K562 (cell line): ENCODE data around the gene WDR91. TPM values are rescaled to one million over a fixed set of nuclear protein-coding genes. Genes with fewer than 3 reads are reported as not detected.

Source experiments
- ATAC-seq: fragments of 200-7000 bp; cut with Tn5 transposase; 3 replicates; pipeline ENCODE4 v1.9.1; 2020; ENCODE audit warnings: moderate library complexity
- BruUV-seq: library from RNA; stranded (reverse); fragments of 400-500 nt; replicated peaks from 2 replicates; lab custom pipeline; 2021; lab: Mats Ljungman, UMichigan
- CTCF ChIA-PET: fragments of 300-600 bp; formaldehyde crosslinking; extraction: SDS; loops from one replicate; lab custom pipeline; 2021; ENCODE audit warnings: low intra/inter-chr PET ratio; lab: Yijun Ruan, JAX
- POLR2A ChIA-PET: fragments of 300-600, 350-650 bp; sonication (Branson Sonifier 250); formaldehyde crosslinking; extraction: SDS; loops from one replicate; lab custom pipeline; 2021; ENCODE audit warnings: antibody characterized with exemption, inconsistent platforms; lab: Yijun Ruan, JAX
- DNase-seq, 4 experiments: peaks; one replicate each; pipeline versions ENCODE4 v3.0.0 to v3.0.0-alpha.2; 2011 to 2018; ENCODE audit warnings: low spot score in 3 of 4, mixed read lengths in 3 of 4; ENCODE audit errors: extremely low read depth in 1 of 4
- FAIRE-seq: peaks from 2 replicates; lab custom pipeline; 2011; peaks lifted over from hg19 to GRCh38; lab: Jason Lieb, UNC
- H2AFZ ChIP-seq: 2 replicates; pipeline ENCODE4 v1.6.0; 2011; ENCODE audit warnings: low read depth, low read length, control low read depth, inconsistent platforms
- H3K27ac ChIP-seq: fragments of 200-600 bp; 3 replicates; pipeline ENCODE4 v1.8.0; 2011; ENCODE audit warnings: low read depth, mild to moderate bottlenecking, control low read depth, inconsistent platforms, low read length, moderate library complexity, mixed read lengths; ENCODE audit errors: extremely low read depth
- H3K27me3 ChIP-seq, 2 experiments: fragments of 300-600 bp in 1 of 2; 2 replicates in 1 of 2; 3 replicates in 1 of 2; pipeline versions ENCODE4 v1.6.0 to v1.8.0; 2011; ENCODE audit warnings: inconsistent platforms in 2 of 2, low read length in 2 of 2, mild to moderate bottlenecking in 1 of 2, mixed read lengths in 1 of 2, moderate library complexity in 1 of 2; ENCODE audit not compliant: control insufficient read depth in 2 of 2, insufficient read depth in 2 of 2
- H3K36me3 ChIP-seq: fragments of 300-600 bp; 3 replicates; pipeline ENCODE4 v1.8.0; 2011; ENCODE audit warnings: mild to moderate bottlenecking, low read length, inconsistent platforms; ENCODE audit not compliant: control insufficient read depth, insufficient read depth
- H3K4me1 ChIP-seq, 2 experiments: fragments of 200-600 bp in 1 of 2; replicated peaks in 1 of 2; 2 replicates in 1 of 2; 3 replicates in 1 of 2; pipeline versions ENCODE4 v1.5.1 to v1.8.0; 2011; ENCODE audit warnings: inconsistent platforms in 2 of 2, low read length in 2 of 2, mild to moderate bottlenecking in 1 of 2, mixed read lengths in 1 of 2, moderate library complexity in 1 of 2; ENCODE audit not compliant: control insufficient read depth in 2 of 2, insufficient read depth in 2 of 2
- H3K4me2 ChIP-seq: 2 replicates; pipeline ENCODE4 v1.6.1; 2011; ENCODE audit warnings: low read length, control low read depth, inconsistent platforms, mixed read lengths; ENCODE audit not compliant: insufficient read depth
- H3K4me3 ChIP-seq: fragments of 200-600 bp; sonication (generic), shearing (Covaris generic); 2 replicates; pipeline ENCODE4 v1.5.1; 2016; ENCODE audit warnings: control low read depth, inconsistent platforms
- H3K79me2 ChIP-seq: fragments of 200-600 bp; 3 replicates; pipeline ENCODE4 v1.8.0; 2011; ENCODE audit warnings: low read length, inconsistent platforms; ENCODE audit not compliant: control insufficient read depth, insufficient read depth
- H3K9ac ChIP-seq, 2 experiments: 2 replicates each; pipeline versions ENCODE4 v1.6.0 to v1.6.1; 2011; ENCODE audit warnings: low read depth in 2 of 2, low read length in 2 of 2, control low read depth in 1 of 2, inconsistent platforms in 1 of 2, mild to moderate bottlenecking in 1 of 2, mixed read lengths in 1 of 2; ENCODE audit not compliant: insufficient read depth in 1 of 2
- H3K9me1 ChIP-seq: one replicate; pipeline ENCODE4 v1.6.0; 2011; ENCODE audit warnings: inconsistent platforms, mild to moderate bottlenecking, low read length, moderate library complexity; ENCODE audit not compliant: control insufficient read depth, insufficient read depth
- H3K9me3 ChIP-seq: replicated peaks from 2 replicates; pipeline ENCODE4 v1.5.1; 2011; ENCODE audit warnings: low read depth, low read length, inconsistent platforms; ENCODE audit not compliant: control insufficient read depth, insufficient read depth
- H4K20me1 ChIP-seq: replicated peaks from 2 replicates; pipeline ENCODE4 v1.6.1; 2011; ENCODE audit warnings: low read length, inconsistent platforms, mixed read lengths; ENCODE audit not compliant: control insufficient read depth, insufficient read depth
- FOXP1 ChIP-seq: sonication (generic); formaldehyde crosslinking; IDR thresholded peaks from 2 replicates; pipeline ENCODE4 v1.8.0; 2022; ENCODE audit warnings: mild to moderate bottlenecking, missing genetic modification reagents
- MGA ChIP-seq: fragments of 450-650 bp; IDR thresholded peaks from 2 replicates; pipeline ENCODE4 v1.6.1; 2016; ENCODE audit warnings: mild to moderate bottlenecking, moderate library complexity
- MYC ChIP-seq, 2 experiments: fragments of 250-450 bp in 1 of 2; sonication (Bioruptor Pico) in 1 of 2; IDR thresholded peaks; 2 replicates each; pipeline versions ENCODE4 v1.5.1 to v1.6.1; 2012 to 2021; ENCODE audit warnings: low read depth in 2 of 2, borderline replicate concordance in 1 of 2, improper control_type of control experiment in 1 of 2, low read length in 1 of 2, mild to moderate bottlenecking in 1 of 2, moderate library complexity in 1 of 2
- SAFB ChIP-seq: fragments of 200-400 bp; formaldehyde crosslinking; IDR thresholded peaks from 2 replicates; pipeline ENCODE4 v1.6.1; 2017; ENCODE audit warnings: low read depth, low read length, borderline replicate concordance
- THAP7 ChIP-seq: fragments of 250-450 bp; sonication (Bioruptor Pico); IDR thresholded peaks from 2 replicates; pipeline ENCODE4 v1.5.0; 2021
- TRIM28 ChIP-seq: fragments of 450-650 bp; IDR thresholded peaks from 2 replicates; pipeline ENCODE4 v1.6.1; 2017
- ZBTB34 ChIP-seq: fragments of 250-450 bp; sonication (Bioruptor Pico); IDR thresholded peaks from 2 replicates; pipeline ENCODE4 v1.8.0; 2021; ENCODE audit warnings: mild to moderate bottlenecking, moderate library complexity
- WGBS: fragments of 100-300 bp; shearing (Covaris generic); methylation state at CpG from one replicate; pipeline ENCODE4 v1.1.6; 2016; ENCODE audit warnings: low coverage, mixed read lengths; ENCODE audit not compliant: insufficient coverage; ENCODE audit errors: missing lambda C conversion rate; 5-methylcytosine and 5-hydroxymethylcytosine counted together
- in situ Hi-C: fragments of 300-500 bp; cut with MboI; formaldehyde crosslinking; loops from 4 replicates; pipeline ENCODE4 v1.15.0; 2018; ENCODE audit warnings: inconsistent platforms, mixed read lengths
- intact Hi-C: fragments of 100-400 bp; cut with micrococcal nuclease; formaldehyde crosslinking; loops from 2 replicates; pipeline ENCODE4 v1.14.2; 2022
- polyA plus RNA-seq, 8 experiments: library from polyadenylated mRNA; depleted of rRNA in 4 of 8; stranded (reverse) in 5 of 8; unstranded in 3 of 8; fragments of >200 nt; fragmentation: Nextera tagmentation in 2 of 8; fragmentation: Illumina TruSeq in 1 of 8; extraction: Ambion mirVana in 2 of 8; extraction: Trizol in 1 of 8; gene quantifications; 2 replicates each; pipeline versions ENCODE4 v1.2.1 to v1.2.3, GENCODE V29; 2011 to 2014; ENCODE audit warnings: inconsistent platforms in 1 of 8, missing spikeins in 1 of 8
- total RNA-seq, 7 experiments: library from RNA; depleted of rRNA in 6 of 7; stranded (reverse); fragments of >200 nt in 6 of 7; fragmentation: Illumina TruSeq in 2 of 7; extraction: Trizol in 2 of 7; gene quantifications; 2 replicates each; pipeline versions ENCODE4 v1.2.1 to v1.2.3, GENCODE V29; 2011 to 2021; ENCODE audit warnings: low replicate concordance in 1 of 7

Gene WDR91
- total and polyA plus RNA-seq, 9 of the 15 experiments (the other 6 are each of a cell fraction or from before 2014, with no cell fraction given) = 1.9 to 18.2 (median 9.8) TPM

- in situ Hi-C loops (no loop called here), intact Hi-C loops (no loop called here)
- BruUV-seq = no TSS peak
- ATAC-seq (no peak), FAIRE-seq (no peak), DNase-seq (no peak)
- Histone ChIP-seq H3K4me3 (no peak overlapping the region), H3K27me3 (no peaks in the 10 kb centered on the region), H3K4me2 (no peak overlapping the region), H3K9me1 (no peaks in the 10 kb centered on the region), H3K36me3 (no peaks in the 10 kb centered on the region), H3K4me1 (peaks cover 0 to 11% of the 10 kb centered on the region in 2 experiments; a peak in 3 of 5 replicates), H3K79me2 (no peaks in the 10 kb centered on the region), H2AFZ (no peak overlapping the region), H4K20me1 (no peaks in the 10 kb centered on the region), H3K27ac (no peak overlapping the region), H3K9ac (no peak overlapping the region), H3K9me3 (peaks cover under 1% of the 10 kb centered on the region; the same call in 1 of the 2 replicates)
- ChIA-PET CTCF (no interaction called here), POLR2A (interaction anchor here (2.3 kb wide), 1 partner anchor 9 kb away, joined by 11 read pairs; no protein-coding TSS in a partner anchor)
- 27% methylated on average over 2 of the region's 2 CpGs for WGBS
- TF ChIP-seq ZBTB34 = no peak
- no peak for TF ChIP-seq TRIM28
- TF ChIP-seq SAFB = no peak
- no peak for TF ChIP-seq MGA
- no peak for TF ChIP-seq THAP7 (CRISPR knock-in tag)
- no peak for TF ChIP-seq MYC (IDR thresholded peaks at IDR 0.05; ENCODE audit: low read depth, low read length)
- TF ChIP-seq MYC (CRISPR knock-in tag; IDR thresholded peaks at IDR 0.05; ENCODE audit: borderline replicate concordance, low read depth) = no peak
- TF ChIP-seq FOXP1 (CRISPR knock-in tag) = no peak
Measured at GRCh38 chr7:135151132-135151531, 60.2 kb downstream of the WDR91 start.
